Pancreas (tissue), 10 donors: ENCODE data around the gene PEAK1. TPM values are rescaled to one million over a fixed set of nuclear protein-coding genes. Genes with fewer than 3 reads are reported as not detected.

ENCODE experiments used
- ATAC-seq, 4 donors: fragments of 200-7000 bp; cut with Tn5 transposase; one replicate each; pipeline versions ENCODE4 v1.8.0 to v1.9.1; 2020; ENCODE audit warnings: mild to moderate bottlenecking in 4 of 4, moderate library complexity in 4 of 4
- DNase-seq, 6 donors: peaks; one replicate each; pipeline ENCODE4 v3.0.0-alpha.2; 2020
- FAIRE-seq: peaks from 2 replicates; lab custom pipeline; 2012; peaks lifted over from hg19 to GRCh38; lab: Jason Lieb, UNC
- H3K27ac ChIP-seq, 4 donors: fragments of 200-600 bp; sonication (generic); 1 replicate in 3 of 4; 2 replicates in 1 of 4; pipeline versions ENCODE4 v1.5.0 to v1.8.0; 2020
- H3K27me3 ChIP-seq, 4 donors: fragments of 200-600 bp; one replicate each; pipeline ENCODE4 v1.8.0; 2021
- H3K36me3 ChIP-seq, 3 donors: fragments of 200-600 bp; sonication (generic) in 1 of 3; one replicate each; pipeline versions ENCODE4 v1.5.0 to v1.8.0; 2020 to 2021
- H3K4me1 ChIP-seq, 3 donors: fragments of 200-600 bp; one replicate each; pipeline ENCODE4 v1.8.0; 2021
- H3K4me3 ChIP-seq, 4 donors: fragments of 200-600 bp; sonication (generic) in 2 of 4; one replicate each; pipeline versions ENCODE4 v1.5.0 to v1.8.0; 2020 to 2021
- H3K9me3 ChIP-seq, 4 donors: fragments of 200-600 bp; one replicate each; pipeline ENCODE4 v1.8.0; 2021
- CTCF ChIP-seq, 4 donors: fragments of 200-600 bp; sonication (generic) in 3 of 4; IDR thresholded peaks; one replicate each; pipeline versions ENCODE4 v1.5.0 to v1.8.0; 2021; ENCODE audit warnings: antibody characterized with exemption in 4 of 4
- WGBS, 2 donors: extraction: QIAGEN DNeasy Blood & Tissue Kit; methylation state at CpG; one replicate each; pipeline ENCODE4 v1.1.7; 2013; 5-methylcytosine and 5-hydroxymethylcytosine counted together
- intact Hi-C, 3 donors: fragments of 100-400 bp; cut with DNase I; formaldehyde crosslinking; loops; one replicate each; pipeline versions ENCODE4 v1.11.1 to v1.14.2; 2022
- polyA plus RNA-seq, 2 donors: library from polyadenylated mRNA; stranded (reverse); fragments of 200-250 nt; gene quantifications; one replicate each; pipeline ENCODE4 v1.2.3, GENCODE V29; 2013
- total RNA-seq, 6 donors: library from RNA; stranded (reverse); fragmentation: NEBNext Ultra II Directional in 4 of 6; extraction: Animal tissue kit (Norgen Biotek cat#: 25700) in 4 of 6; gene quantifications; one replicate each; pipeline versions ENCODE4 v1.2.1 to v1.2.4, GENCODE V29; 2021 to 2023
- donor health status: healthy with polysubstance abuse.
- donor health status: DM: no; HTN: no; CAD: no; lungs with moderate emphysema.
- donor health status: DM: no; HTN: no; CAD: no.
- donor health status: control.
- donor health status: control.
- donor health status: Bipolar disorder and iron deficiency.
- donor health status: DM: yes; HTN: yes; CAD: no.
- donor health status: DM: no; HTN: no; CAD: no.
- donor health status: DM: no; HTN: no; CAD: no.
- donor health status: DM: yes; HTN: yes; CAD: no.

Gene PEAK1
- total and polyA plus RNA-seq, 8 donors = 1.8 to 27.6 (median 12.1) TPM

GRCh38 chr15:77096541-77096940 is 323.4 kb downstream of the PEAK1 start:
- no peak for ATAC-seq
- no peak for TF ChIP-seq CTCF (IDR thresholded peaks at IDR 0.05)
- Histone ChIP-seq H3K27ac (no peak overlapping the region), H3K4me1 (no peaks in the 10 kb centered on the region), H3K9me3 (no peaks in the 10 kb centered on the region), H3K27me3 (no peaks in the 10 kb centered on the region), H3K4me3 (no peak overlapping the region), H3K36me3 (no peaks in the 10 kb centered on the region)
- no peak for FAIRE-seq
- WGBS, 2 donors = 94% methylated on average over 7 of the region's 7 CpGs
- no peak for DNase-seq
- intact Hi-C loops = no loop called here

GRCh38 chr15:77096138-77096537 is 323.8 kb downstream of the PEAK1 start:
- H3K4me1 ChIP-seq = no peaks in the 10 kb centered on the region

GRCh38 chr15:77094397-77095030 is 325.4 kb downstream of the PEAK1 start:
- Histone ChIP-seq H3K4me1 (no peaks in the 10 kb centered on the region), H3K27ac (no peak overlapping the region), H3K4me3 (no peak overlapping the region), H3K27me3 (no peaks in the 10 kb centered on the region), H3K36me3 (no peaks in the 10 kb centered on the region), H3K9me3 (no peaks in the 10 kb centered on the region)
- no peak for ATAC-seq
- DNase-seq = no peak
- intact Hi-C loops = no loop called here
- WGBS, 2 donors = 72 to 88% methylated on average over 11 of the region's 11 CpGs
- no peak for TF ChIP-seq CTCF (IDR thresholded peaks at IDR 0.05)
- FAIRE-seq = no peak

More at GRCh38 chr15:77096138-77096537, 323.8 kb downstream of the PEAK1 start:
- no peak for DNase-seq
- WGBS, 2 donors = 77 to 78% methylated on average over 4 of the region's 4 CpGs
- intact Hi-C loops = no loop called here
- no peak for FAIRE-seq
- Histone ChIP-seq H3K4me3 (no peak overlapping the region), H3K36me3 (no peaks in the 10 kb centered on the region), H3K9me3 (no peaks in the 10 kb centered on the region), H3K27me3 (no peaks in the 10 kb centered on the region), H3K27ac (no peak overlapping the region)
- no peak for TF ChIP-seq CTCF (IDR thresholded peaks at IDR 0.05)
- no peak for ATAC-seq

- WGBS, 2 donors = 75 to 78% methylated on average over 1 of the region's 1 CpG
- intact Hi-C loops = no loop called here
- no peak for FAIRE-seq
Measured at GRCh38 chr15:77093436-77093835, 326.5 kb downstream of the PEAK1 start.

More at GRCh38 chr15:77093436-77093835, 326.5 kb downstream of the PEAK1 start:
- H3K27ac ChIP-seq = no peak overlapping the region
- no peak for ATAC-seq
- H3K4me3 ChIP-seq = no peak overlapping the region
- H3K9me3 ChIP-seq = no peaks in the 10 kb centered on the region
- no peaks in the 10 kb centered on the region for H3K27me3 ChIP-seq
- no peaks in the 10 kb centered on the region for H3K36me3 ChIP-seq
- no peaks in the 10 kb centered on the region for H3K4me1 ChIP-seq
- TF ChIP-seq CTCF (IDR thresholded peaks at IDR 0.05) = no peak
- no peak for DNase-seq
